SKM-1 treated with dmso at 0.1 percent for 144 hours (cell line): Measurements from ENCODE around the gene SLC12A3.

Experiments used
- DNase-seq: peaks from one replicate; lab custom pipeline; 2025; ENCODE audit not compliant: unreplicated experiment; lab: John Stamatoyannopoulos, UW

The SLC12A3 gene

GRCh38 chr16:56964243-56965148, 99.5 kb downstream of the SLC12A3 start:
- peak; percentile 79 for DNase-seq
